Measurements from ENCODE around the gene TRAPPC8. TPM values are rescaled to one million over a fixed set of nuclear protein-coding genes. Genes with fewer than 3 reads are reported as not detected.
A peak's percentile ranks its signal among the peaks of the same experiment; 100 is the strongest.
"Not testable (repeated sequence)": the region's sequence is repeated elsewhere in the genome, so short reads cannot be mapped to it uniquely, and the experiment has no call there.

The TRAPPC8 gene
- total RNA-seq, 2 donors from 2014 or later = 27.2 to 33.8 TPM

GRCh38 chr18:31941010-31941809 is 1.7 kb downstream of the TRAPPC8 start:
- Histone ChIP-seq H3K36me3 (no peaks in the 10 kb centered on the region), H3K27ac (peak overlapping the region in 1 of 2 donors; percentile 96), H3K9me3 (no peaks in the 10 kb centered on the region), H3K4me1 (peaks cover 0 to 31% of the 10 kb centered on the region in 2 donors), H3K27me3 (no peaks in the 10 kb centered on the region), H3K4me3 (peak overlapping the region; percentile 68 to 93)
- TF ChIP-seq CTCF (IDR thresholded peaks at IDR 0.05) = no peak
- no peak for DNase-seq (ENCODE audit: low spot score)

- DNase-seq (ENCODE audit: low spot score); H3K36me3 ChIP-seq; H3K27ac ChIP-seq; H3K4me3 ChIP-seq; H3K9me3 ChIP-seq; H3K27me3 ChIP-seq: not testable (repeated sequence)
- peaks cover 0 to 11% of the 10 kb centered on the region in 2 donors for H3K4me1 ChIP-seq
Observed at GRCh38 chr18:31934773-31935172, 8.2 kb downstream of the TRAPPC8 start.

- Histone ChIP-seq H3K9me3 (no peaks in the 10 kb centered on the region), H3K4me3 (no peak overlapping the region), H3K36me3 (peaks cover 13% of the 10 kb centered on the region), H3K4me1 (peaks cover 0 to 11% of the 10 kb centered on the region in 2 donors), H3K27ac (no peak overlapping the region), H3K27me3 (no peaks in the 10 kb centered on the region)
- DNase-seq (ENCODE audit: low spot score) = no peak
- TF ChIP-seq CTCF (IDR thresholded peaks at IDR 0.05) = no peak
Observed at GRCh38 chr18:31931886-31932240, 11.1 kb downstream of the TRAPPC8 start.

GRCh38 chr18:31931163-31931885 is 11.6 kb downstream of the TRAPPC8 start:
- TF ChIP-seq CTCF (IDR thresholded peaks at IDR 0.05) = no peak
- H3K27me3 ChIP-seq = no peaks in the 10 kb centered on the region

GRCh38 chr18:31929273-31929672 is 13.7 kb downstream of the TRAPPC8 start:
- Histone ChIP-seq H3K9me3 (no peaks in the 10 kb centered on the region), H3K4me1 (peaks cover 0 to 11% of the 10 kb centered on the region in 2 donors), H3K27me3 (no peaks in the 10 kb centered on the region), H3K36me3 (peaks cover 20% of the 10 kb centered on the region), H3K4me3 (no peak overlapping the region), H3K27ac (no peak overlapping the region)
- DNase-seq (ENCODE audit: low spot score) = no peak
- TF ChIP-seq CTCF (IDR thresholded peaks at IDR 0.05) = no peak

More at GRCh38 chr18:31931163-31931885, 11.6 kb downstream of the TRAPPC8 start:
- no peak for DNase-seq (ENCODE audit: low spot score)
- Histone ChIP-seq H3K36me3 (peaks cover 18% of the 10 kb centered on the region), H3K4me1 (peaks cover 0 to 11% of the 10 kb centered on the region in 2 donors), H3K9me3 (no peaks in the 10 kb centered on the region), H3K4me3 (no peak overlapping the region), H3K27ac (peak overlapping the region in 1 of 2 donors; percentile 22)

- H3K27ac ChIP-seq; H3K9me3 ChIP-seq; H3K4me3 ChIP-seq; H3K27me3 ChIP-seq; DNase-seq (ENCODE audit: low spot score): not testable (repeated sequence)
- peaks cover 0 to 11% of the 10 kb centered on the region in 2 donors for H3K4me1 ChIP-seq
- peaks cover 20% of the 10 kb centered on the region for H3K36me3 ChIP-seq
Observed at GRCh38 chr18:31926988-31927387, 15.9 kb downstream of the TRAPPC8 start.
